Hematopoietic multipotent progenitor cell treated with erythropoietin and hydrocortisone succinate and interleukin-3 and kit ligand, for 8 days (in vitro differentiated cells): ENCODE measurements around the gene SLC38A3.
A peak's percentile ranks its signal among the peaks of the same experiment; 100 is the strongest.

ENCODE experiments used
- DNase-seq: peaks from one replicate; pipeline ENCODE4 v3.0.0-alpha.2; 2015

Gene SLC38A3

GRCh38 chr3:50169232-50169832 lies 35.7 kb upstream of the SLC38A3 start:
- DNase-seq = no peak

DNA sequence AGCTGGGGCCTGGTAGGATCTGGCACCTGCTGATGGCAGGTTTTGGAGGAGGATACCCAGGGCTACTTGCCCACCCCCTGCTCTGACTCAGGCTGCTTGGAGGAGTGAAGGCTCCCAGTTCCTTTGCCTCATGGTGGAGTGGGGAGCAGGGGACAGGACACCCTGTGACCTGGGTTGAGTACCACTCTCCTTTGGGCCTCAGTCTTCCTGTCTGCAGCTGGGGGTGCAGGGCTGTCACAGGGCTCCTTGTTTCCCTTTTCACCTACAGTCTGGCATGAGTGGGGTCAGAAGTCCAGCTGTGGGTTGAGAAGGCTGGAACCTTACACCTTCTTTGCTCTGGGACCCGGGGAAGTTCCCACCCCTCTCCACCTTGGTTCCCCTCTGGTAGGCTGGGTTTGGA lies 35.2 kb upstream of the SLC38A3 start:
- DNase-seq = no peak

GRCh38 chr3:50170689-50171088 lies 34.4 kb upstream of the SLC38A3 start:
- DNase-seq = no peak

DNA sequence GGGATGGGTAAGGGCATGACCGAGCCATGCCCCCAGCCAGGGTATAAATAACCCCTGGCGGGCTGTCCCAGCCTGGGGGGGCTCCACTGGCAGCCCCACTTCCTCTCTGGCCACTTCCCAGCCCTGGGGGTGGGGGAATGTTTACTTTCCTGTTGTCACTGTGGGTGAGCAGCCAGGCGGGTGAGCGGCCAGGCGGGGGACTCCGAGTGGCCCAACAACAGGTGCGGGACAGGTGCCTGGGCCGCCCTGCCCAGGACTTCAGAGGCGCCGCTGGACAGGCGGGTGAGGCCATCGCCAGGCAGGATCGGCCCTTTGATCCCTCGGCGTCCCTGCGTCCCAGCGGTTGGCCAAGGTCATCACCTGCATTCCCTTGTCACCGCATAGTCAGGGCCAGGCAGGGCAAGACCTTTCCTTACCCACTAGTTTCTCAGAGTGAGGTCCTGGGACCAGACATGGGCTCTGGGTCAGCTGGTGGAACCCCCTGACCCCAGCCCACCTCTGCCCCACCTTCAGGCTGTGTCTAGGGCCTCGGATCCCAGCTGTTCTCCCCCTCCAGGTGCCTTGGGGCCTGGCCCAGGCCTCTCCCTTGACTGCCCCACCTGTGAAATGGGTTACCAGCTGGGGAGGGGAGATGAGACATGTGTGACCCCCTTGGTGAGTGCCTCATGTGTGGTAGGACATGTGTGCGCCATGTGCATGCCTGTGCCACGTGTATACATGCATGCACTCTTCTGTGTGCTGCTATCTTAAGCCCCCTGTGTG lies 33.4 kb upstream of the SLC38A3 start:
- DNase-seq = no peak

DNA sequence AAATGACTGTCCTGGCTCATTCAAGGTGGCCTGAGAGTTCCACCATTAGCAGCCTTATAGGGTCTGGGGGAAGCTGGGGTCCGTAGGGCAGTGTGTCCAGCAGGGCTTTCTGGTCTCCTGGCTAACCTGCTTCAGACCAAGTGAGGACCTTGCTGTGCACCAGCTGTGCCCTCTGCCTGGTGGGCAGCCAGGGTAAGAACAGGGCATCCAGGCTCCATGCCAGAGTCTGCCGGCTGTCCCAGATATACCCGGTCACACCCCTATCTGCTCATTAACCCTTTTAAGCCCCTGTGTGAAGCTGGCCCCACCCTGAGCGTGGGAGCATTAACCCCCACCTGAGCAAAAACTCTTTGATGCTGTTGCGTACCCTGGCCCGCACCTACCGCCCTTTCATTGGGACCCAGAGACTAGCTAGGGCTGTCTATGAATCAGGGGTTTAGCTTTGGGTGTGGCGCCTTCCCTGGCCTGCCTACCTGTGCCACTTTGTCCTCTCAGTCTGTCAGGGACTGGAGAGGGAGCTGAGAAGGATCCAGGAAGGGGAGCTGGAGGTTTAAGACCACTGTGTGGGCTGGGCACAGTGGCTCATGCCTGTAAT lies 32.3 kb upstream of the SLC38A3 start:
- peak; percentile 73 for DNase-seq

DNA sequence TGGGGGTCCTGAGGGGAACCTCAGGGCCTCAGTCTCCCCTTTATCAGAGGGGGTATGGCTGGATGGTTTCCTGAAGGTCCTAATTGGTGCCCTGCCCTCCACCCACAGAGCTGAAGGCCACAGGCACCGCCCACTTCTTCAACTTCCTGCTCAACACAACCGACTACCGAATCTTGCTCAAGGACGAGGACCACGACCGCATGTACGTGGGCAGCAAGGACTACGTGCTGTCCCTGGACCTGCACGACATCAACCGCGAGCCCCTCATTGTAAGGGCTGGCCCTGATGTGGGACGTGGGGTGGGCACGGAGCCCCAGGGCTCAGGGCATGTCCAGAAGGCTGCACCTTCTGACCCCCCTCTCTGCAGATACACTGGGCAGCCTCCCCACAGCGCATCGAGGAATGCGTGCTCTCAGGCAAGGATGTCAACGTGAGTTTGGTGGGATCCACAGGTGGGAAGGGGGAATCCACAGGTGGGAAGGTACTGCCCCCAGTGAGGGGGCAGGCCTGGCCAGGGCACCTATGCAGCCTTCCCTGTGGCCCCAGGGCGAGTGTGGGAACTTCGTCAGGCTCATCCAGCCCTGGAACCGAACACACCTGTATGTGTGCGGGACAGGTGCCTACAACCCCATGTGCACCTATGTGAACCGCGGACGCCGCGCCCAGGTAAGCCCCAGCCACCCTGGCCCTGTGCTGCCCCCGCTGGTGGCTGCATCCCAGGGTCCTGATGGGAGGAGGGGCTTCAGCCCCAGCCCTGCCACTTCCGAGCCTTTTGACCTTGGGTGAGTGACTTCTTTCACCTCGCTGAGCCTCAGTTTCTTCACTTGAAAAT lies 31.2 kb upstream of the SLC38A3 start:
- DNase-seq = peak; percentile 34

DNA sequence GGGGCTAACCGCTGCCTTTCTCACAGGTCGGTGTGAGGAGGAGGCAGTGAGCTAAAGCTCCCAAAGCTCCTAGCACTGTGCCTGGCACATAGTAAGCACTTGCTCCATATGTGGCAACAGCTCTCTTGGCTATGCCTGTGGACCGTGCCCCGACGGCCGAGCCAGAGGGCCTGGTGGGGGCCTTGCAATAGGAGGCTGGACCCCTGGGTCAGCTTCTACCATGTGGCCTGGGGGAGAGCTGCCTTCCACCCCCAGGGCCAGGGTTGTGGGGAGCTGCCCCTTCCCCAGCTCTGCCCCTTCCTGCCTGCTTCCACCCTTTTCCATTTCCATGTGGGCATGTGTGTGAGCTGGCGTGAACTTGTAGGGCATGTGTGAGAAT lies 30.6 kb upstream of the SLC38A3 start:
- DNase-seq = no peak

DNA sequence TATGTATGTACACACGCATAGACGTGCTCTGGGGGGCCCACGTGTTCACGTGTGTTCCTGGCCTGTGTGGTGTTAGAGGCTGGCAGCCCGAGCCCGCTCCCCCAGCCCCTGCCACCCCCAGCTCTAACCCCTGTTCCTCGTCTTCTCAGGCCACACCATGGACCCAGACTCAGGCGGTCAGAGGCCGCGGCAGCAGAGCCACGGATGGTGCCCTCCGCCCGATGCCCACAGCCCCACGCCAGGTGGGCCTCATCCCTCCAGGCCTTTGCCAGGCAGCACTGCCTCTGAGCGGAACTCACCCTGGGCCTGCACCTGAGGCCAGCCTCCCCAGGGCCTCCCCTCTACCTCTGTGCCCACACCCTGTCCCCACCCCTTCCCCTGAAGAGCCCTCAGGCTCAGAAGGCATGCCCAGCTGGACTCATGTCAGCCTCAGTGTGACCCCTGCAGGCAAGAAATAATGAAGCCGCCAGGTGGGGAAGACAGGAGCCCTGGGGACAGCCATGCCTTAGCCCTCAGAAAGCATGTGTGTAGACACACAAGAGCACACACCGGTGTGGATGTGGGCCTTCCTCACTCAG lies 30.0 kb upstream of the SLC38A3 start:
- no peak for DNase-seq

- DNase-seq = no peak
Measured at GRCh38 chr3:50177346-50177745, 27.7 kb upstream of the SLC38A3 start.

GRCh38 chr3:50179710-50180109 lies 25.4 kb upstream of the SLC38A3 start:
- DNase-seq = no peak

DNA sequence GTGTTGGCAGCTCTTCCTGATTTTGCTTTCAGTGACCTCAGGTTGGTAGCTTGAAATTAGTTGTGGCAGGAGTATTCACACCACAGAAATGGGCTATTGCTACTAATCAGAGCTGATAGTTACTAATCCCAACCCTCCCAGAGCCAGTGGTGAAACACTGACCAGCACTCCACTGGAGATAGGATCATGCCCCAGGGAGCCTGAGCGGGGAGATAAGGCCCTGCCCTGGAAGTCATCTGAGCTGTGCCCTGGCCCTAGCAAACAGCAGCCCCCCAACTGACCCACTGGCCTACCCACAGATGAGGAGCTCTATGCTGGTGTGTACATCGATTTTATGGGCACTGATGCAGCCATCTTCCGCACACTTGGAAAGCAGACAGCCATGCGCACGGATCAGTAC lies 23.1 kb upstream of the SLC38A3 start:
- DNase-seq = no peak

GRCh38 chr3:50182533-50183099 lies 22.5 kb upstream of the SLC38A3 start:
- DNase-seq = no peak

DNA sequence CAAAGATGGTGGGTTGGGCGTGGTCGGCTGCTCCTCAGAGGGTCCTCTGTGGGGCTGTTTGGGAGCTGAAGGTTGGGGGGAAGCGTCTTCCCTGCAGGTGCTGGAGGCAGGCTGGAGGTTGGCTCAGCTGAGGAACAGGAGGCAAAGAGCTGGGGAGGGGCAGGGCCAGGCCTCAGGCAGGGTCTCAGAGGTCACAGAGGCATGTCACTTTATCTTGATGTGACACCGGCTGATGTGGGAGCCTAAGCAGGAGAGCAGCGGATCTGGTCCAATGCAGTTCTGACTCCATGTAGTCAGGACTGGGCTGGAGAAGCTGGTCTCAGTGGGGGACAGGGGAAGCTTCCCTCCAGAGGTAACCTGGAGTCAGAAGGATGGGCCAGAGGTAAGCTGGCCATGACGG lies 21.3 kb upstream of the SLC38A3 start:
- DNase-seq = no peak

GRCh38 chr3:50184242-50184978 lies 20.7 kb upstream of the SLC38A3 start:
- DNase-seq = no peak

GRCh38 chr3:50185230-50185629 lies 19.8 kb upstream of the SLC38A3 start:
- no peak for DNase-seq

DNA sequence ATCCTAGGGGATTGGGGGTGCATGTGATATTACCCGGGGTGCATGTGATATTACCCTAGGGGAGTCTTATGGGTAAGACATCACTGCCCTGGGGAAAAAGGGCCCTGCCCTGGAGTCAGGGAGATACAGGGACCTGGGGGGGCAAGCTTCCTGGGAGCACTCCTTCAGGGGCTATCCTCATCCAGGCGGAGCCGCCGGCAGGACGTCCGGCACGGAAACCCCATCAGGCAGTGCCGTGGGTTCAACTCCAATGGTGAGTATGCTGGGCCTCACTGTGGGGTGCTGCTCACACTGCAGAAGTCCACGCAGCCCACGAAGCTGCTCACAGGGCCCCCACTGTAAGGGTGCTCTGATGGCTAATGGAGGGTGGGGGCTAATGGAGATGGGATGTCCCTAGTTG lies 19.0 kb upstream of the SLC38A3 start:
- DNase-seq = no peak

DNA sequence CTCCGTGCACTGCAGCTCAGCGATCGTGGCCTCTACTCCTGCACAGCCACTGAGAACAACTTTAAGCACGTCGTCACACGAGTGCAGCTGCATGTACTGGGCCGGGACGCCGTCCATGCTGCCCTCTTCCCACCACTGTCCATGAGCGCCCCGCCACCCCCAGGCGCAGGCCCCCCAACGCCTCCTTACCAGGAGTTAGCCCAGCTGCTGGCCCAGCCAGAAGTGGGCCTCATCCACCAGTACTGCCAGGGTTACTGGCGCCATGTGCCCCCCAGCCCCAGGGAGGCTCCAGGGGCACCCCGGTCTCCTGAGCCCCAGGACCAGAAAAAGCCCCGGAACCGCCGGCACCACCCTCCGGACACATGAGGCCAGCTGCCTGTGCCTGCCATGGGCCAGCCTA lies 17.3 kb upstream of the SLC38A3 start:
- no peak for DNase-seq

DNA sequence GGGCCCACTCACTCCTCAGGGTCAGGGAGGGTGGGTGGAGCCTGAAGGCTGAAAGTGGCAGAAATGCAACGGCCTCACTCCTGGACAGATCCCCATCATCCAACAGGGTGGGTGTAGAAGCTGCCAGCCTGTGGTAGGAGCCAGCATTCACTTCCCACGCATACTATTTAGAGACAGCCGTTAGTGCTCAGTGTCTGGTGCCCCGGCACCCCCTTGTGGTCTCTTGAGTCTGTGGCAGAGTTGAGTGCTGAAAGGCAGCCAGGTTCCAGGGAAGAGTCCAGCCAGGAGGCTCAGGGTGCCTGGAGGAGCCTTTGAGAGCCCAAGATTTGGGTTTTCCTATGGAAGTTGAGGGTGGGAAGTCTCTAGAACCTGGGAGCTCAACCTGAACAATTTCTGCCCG lies 15.8 kb upstream of the SLC38A3 start:
- peak; percentile 82 for DNase-seq

DNA sequence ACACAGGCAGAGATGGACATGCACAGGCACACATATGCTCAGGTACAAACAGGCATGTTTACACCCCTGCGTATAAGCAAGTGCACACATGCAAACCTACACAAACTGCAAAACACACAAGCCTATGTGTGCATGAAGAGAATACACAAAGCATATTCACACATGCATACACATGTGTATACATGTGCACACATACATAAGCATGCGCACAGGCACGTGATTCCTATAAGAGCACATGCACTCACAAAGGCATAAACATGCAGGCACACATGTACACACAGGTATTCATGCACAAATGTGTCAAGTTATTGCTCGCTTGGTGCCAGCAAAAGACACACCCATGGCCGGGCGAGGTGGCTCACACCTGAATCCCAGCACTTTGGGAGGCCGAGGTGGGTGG lies 15.1 kb upstream of the SLC38A3 start:
- DNase-seq = no peak

DNA sequence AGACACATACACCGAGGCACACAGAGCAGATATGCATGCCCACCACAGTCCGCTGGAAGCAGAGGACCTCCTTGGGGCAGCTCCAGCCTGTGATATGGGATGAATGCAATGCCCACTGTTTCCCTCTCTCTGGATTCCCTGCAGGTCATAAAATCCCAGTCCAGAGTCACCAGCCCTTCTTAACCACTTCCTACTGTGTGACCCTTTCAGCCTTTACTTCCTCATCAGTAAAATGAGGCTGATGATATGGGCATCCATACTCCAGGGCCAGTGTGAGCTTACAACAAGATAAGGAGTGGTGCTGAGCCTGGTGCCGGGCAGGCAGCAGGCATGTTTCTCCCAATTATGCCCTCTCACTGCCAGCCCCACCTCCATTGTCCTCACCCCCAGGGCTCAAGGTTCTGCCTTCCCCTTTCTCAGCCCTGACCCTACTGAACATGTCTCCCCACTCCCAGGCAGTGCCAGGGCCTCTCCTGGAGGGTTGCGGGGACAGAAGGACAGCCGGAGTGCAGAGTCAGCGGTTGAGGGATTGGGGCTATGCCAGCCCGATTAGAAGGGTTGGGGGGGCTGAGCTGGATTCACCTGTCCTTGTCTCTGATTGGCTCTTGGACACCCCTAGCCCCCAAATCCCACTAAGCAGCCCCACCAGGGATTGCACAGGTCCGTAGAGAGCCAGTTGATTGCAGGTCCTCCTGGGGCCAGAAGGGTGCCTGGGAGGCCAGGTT lies 14.0 kb upstream of the SLC38A3 start, which contains the start of gene GNAT1:
Gene GNAT1, plus strand, starts transcription at position 675 of the 725 bp plus-strand sequence. CDS start 116 bp downstream, outside the sequence.
- DNase-seq = no peak

GRCh38 chr3:50192124-50192523 lies 12.9 kb upstream of the SLC38A3 start:
- no peak for DNase-seq
